ENCODE results near the gene CNNM4.

Gene CNNM4

GRCh38 chr2:96816836-96817702 is 56.4 kb downstream of the CNNM4 start:
- H3K9me3 ChIP-seq, result no peaks in the 10 kb centered on the region
- no peaks in the 10 kb centered on the region for H3K4me1 ChIP-seq
- H3K27me3 ChIP-seq, result no peaks in the 10 kb centered on the region
- no peak for DNase-seq
- H3K4me3 ChIP-seq (ENCODE audit: low read depth, low read length), result peak overlapping the region; percentile 65
- H3K36me3 ChIP-seq, result no peaks in the 10 kb centered on the region
- no peak for TF ChIP-seq CTCF (IDR thresholded peaks at IDR 0.05; ENCODE audit: low read depth, low read length)

- DNase-seq, result no peak
- Histone ChIP-seq H3K36me3 (no peaks in the 10 kb centered on the region), H3K27me3 (no peaks in the 10 kb centered on the region), H3K4me1 (no peaks in the 10 kb centered on the region), H3K4me3 (ENCODE audit: low read depth, low read length) (peak overlapping the region; percentile 65), H3K9me3 (no peaks in the 10 kb centered on the region)
- TF ChIP-seq CTCF (IDR thresholded peaks at IDR 0.05; ENCODE audit: low read depth, low read length), result no peak
These were observed 57.2 kb downstream of the CNNM4 start for GRCh38 chr2:96817882-96818281.

GRCh38 chr2:96819128-96819875 is 58.6 kb downstream of the CNNM4 start:
- TF ChIP-seq CTCF (IDR thresholded peaks at IDR 0.05; ENCODE audit: low read depth, low read length), result no peak
- Histone ChIP-seq H3K9me3 (no peaks in the 10 kb centered on the region), H3K4me3 (ENCODE audit: low read depth, low read length) (peak overlapping the region; percentile 11; the same call in 1 of the 2 replicates), H3K4me1 (no peaks in the 10 kb centered on the region), H3K27me3 (no peaks in the 10 kb centered on the region), H3K36me3 (no peaks in the 10 kb centered on the region)
- peak; percentile 55 for DNase-seq

GRCh38 chr2:96819876-96820511 is 59.3 kb downstream of the CNNM4 start:
- TF ChIP-seq CTCF (IDR thresholded peaks at IDR 0.05; ENCODE audit: low read depth, low read length), result no peak
- no peaks in the 10 kb centered on the region for H3K4me1 ChIP-seq
- no peaks in the 10 kb centered on the region for H3K36me3 ChIP-seq
- DNase-seq, result no peak
- H3K4me3 ChIP-seq (ENCODE audit: low read depth, low read length), result no peak overlapping the region
- no peaks in the 10 kb centered on the region for H3K9me3 ChIP-seq
- H3K27me3 ChIP-seq, result no peaks in the 10 kb centered on the region

- no peaks in the 10 kb centered on the region for H3K9me3 ChIP-seq
- H3K27me3 ChIP-seq, result no peaks in the 10 kb centered on the region
- DNase-seq, result no peak
- no peak overlapping the region for H3K4me3 ChIP-seq (ENCODE audit: low read depth, low read length)
- H3K4me1 ChIP-seq, result no peaks in the 10 kb centered on the region
- no peak for TF ChIP-seq CTCF (IDR thresholded peaks at IDR 0.05; ENCODE audit: low read depth, low read length)
- H3K36me3 ChIP-seq, result no peaks in the 10 kb centered on the region
These were observed 60.5 kb downstream of the CNNM4 start for GRCh38 chr2:96821113-96821675.
